Measurements from ENCODE around the gene LHFPL2. TPM values are rescaled to one million over a fixed set of nuclear protein-coding genes. Genes with fewer than 3 reads are reported as not detected.

LHFPL2 gene
- total RNA-seq, 3 donors from 2014 or later = 44.8 to 63.6 (median 50.2) TPM

- peak; percentile 17 for ATAC-seq
Observed at GRCh38 chr5:78538240-78538850, 110.2 kb downstream of the LHFPL2 start.

GRCh38 chr5:78537821-78538220 lies 110.8 kb downstream of the LHFPL2 start:
- Histone ChIP-seq H3K4me1 (ENCODE audit: low read depth) (no peaks in the 10 kb centered on the region), H3K36me3 (ENCODE audit: low read depth) (no peaks in the 10 kb centered on the region), H3K9me3 (no peaks in the 10 kb centered on the region), H3K4me3 (no peak overlapping the region)
- intact Hi-C loops (cut with DNase I, micrococcal nuclease) = loop anchor here in 1 of 2 donors (10.0 kb wide), 1 partner anchor 427 kb away; no protein-coding TSS in a partner anchor
- ATAC-seq = peak; percentile 59
- peak; percentile 9 for TF ChIP-seq CTCF (IDR thresholded peaks at IDR 0.05)
- no peak for DNase-seq

More at GRCh38 chr5:78538240-78538850, 110.2 kb downstream of the LHFPL2 start:
- Histone ChIP-seq H3K36me3 (ENCODE audit: low read depth) (no peaks in the 10 kb centered on the region), H3K4me3 (no peak overlapping the region), H3K9me3 (no peaks in the 10 kb centered on the region), H3K4me1 (ENCODE audit: low read depth) (no peaks in the 10 kb centered on the region)
- DNase-seq = no peak
- intact Hi-C loops (cut with DNase I, micrococcal nuclease) = loop anchor here in 1 of 2 donors (10.0 kb wide), 1 partner anchor 426 kb away; no protein-coding TSS in a partner anchor
- no peak for TF ChIP-seq CTCF (IDR thresholded peaks at IDR 0.05)

- no peak for DNase-seq
- Histone ChIP-seq H3K4me3 (no peak overlapping the region), H3K4me1 (ENCODE audit: low read depth) (no peaks in the 10 kb centered on the region), H3K36me3 (ENCODE audit: low read depth) (no peaks in the 10 kb centered on the region), H3K9me3 (no peaks in the 10 kb centered on the region)
- TF ChIP-seq CTCF (IDR thresholded peaks at IDR 0.05) = no peak
- ATAC-seq = no peak
- intact Hi-C loops (cut with DNase I, micrococcal nuclease) = loop anchor here in 1 of 2 donors (10.0 kb wide), 1 partner anchor 427 kb away; no protein-coding TSS in a partner anchor
Observed at GRCh38 chr5:78537411-78537810, 111.2 kb downstream of the LHFPL2 start.

- Histone ChIP-seq H3K4me3 (no peak overlapping the region), H3K4me1 (ENCODE audit: low read depth) (no peaks in the 10 kb centered on the region), H3K36me3 (ENCODE audit: low read depth) (no peaks in the 10 kb centered on the region), H3K9me3 (no peaks in the 10 kb centered on the region)
- no peak for DNase-seq
- intact Hi-C loops (cut with DNase I, micrococcal nuclease) = loop anchor here in 1 of 2 donors (10.0 kb wide), 1 partner anchor 428 kb away; no protein-coding TSS in a partner anchor
- TF ChIP-seq CTCF (IDR thresholded peaks at IDR 0.05) = no peak
- ATAC-seq = no peak
Observed at GRCh38 chr5:78536661-78537196, 111.8 kb downstream of the LHFPL2 start.

- Histone ChIP-seq H3K36me3 (ENCODE audit: low read depth) (no peaks in the 10 kb centered on the region), H3K9me3 (no peaks in the 10 kb centered on the region), H3K4me1 (ENCODE audit: low read depth) (no peaks in the 10 kb centered on the region), H3K4me3 (no peak overlapping the region)
- intact Hi-C loops (cut with DNase I, micrococcal nuclease) = loop anchor here in 1 of 2 donors (10.0 kb wide), 1 partner anchor 430 kb away; no protein-coding TSS in a partner anchor
- no peak for TF ChIP-seq CTCF (IDR thresholded peaks at IDR 0.05)
- DNase-seq (no peak), ATAC-seq (no peak)
Observed at GRCh38 chr5:78534905-78535200, 113.7 kb downstream of the LHFPL2 start.

All from mucosa of descending colon (tissue), 3 donors.